ENCODE measurements around the gene NYNRIN.

The NYNRIN gene

GRCh38 chr14:24395609-24396582, 2.9 kb upstream of the NYNRIN start:
- DNase-seq = no peak

- DNase-seq = no peak
Measured at GRCh38 chr14:24397639-24398292, 1.0 kb upstream of the NYNRIN start.

- DNase-seq = no peak
Measured at GRCh38 chr14:24398293-24398652, 530 bp upstream of the NYNRIN start.

- no peak for DNase-seq
Measured at GRCh38 chr14:24399447-24399822, 632 bp downstream of the NYNRIN start.

DNA sequence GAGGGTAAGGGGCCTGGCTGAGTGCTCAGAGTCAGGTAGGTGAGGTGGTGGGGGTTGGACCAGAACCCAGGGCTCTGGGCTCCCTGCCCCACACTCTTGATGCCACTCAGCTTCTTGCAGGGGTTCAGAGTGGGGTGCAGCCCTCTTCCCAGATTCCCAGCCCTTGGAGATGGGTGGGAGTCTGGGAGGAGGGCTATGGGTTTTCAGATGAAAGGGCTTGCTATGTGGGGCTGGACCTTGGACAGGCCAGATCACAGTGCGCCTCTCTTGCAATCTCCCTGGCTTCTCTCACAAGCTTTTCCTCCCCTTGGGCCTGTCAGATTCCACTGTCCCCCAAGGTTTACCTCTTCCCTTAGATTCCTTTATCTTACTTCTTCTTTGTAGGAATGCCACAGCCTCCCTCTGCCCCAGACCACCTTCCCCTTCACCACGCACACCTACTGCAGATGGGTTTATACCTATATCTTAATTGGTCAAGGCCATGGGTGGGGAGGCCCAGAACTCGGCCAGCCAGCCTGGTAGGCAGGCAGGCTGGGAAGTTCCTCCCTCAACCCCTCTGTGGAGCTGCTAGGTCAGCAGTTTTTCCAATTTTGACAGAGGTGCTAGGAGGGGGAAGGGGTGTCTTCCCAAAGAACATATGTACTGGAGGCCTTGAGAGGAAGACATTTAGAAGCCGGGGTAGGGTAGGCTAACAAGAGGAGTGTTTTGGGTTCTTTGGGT, 1.4 kb downstream of the NYNRIN start:
- no peak for DNase-seq

DNA sequence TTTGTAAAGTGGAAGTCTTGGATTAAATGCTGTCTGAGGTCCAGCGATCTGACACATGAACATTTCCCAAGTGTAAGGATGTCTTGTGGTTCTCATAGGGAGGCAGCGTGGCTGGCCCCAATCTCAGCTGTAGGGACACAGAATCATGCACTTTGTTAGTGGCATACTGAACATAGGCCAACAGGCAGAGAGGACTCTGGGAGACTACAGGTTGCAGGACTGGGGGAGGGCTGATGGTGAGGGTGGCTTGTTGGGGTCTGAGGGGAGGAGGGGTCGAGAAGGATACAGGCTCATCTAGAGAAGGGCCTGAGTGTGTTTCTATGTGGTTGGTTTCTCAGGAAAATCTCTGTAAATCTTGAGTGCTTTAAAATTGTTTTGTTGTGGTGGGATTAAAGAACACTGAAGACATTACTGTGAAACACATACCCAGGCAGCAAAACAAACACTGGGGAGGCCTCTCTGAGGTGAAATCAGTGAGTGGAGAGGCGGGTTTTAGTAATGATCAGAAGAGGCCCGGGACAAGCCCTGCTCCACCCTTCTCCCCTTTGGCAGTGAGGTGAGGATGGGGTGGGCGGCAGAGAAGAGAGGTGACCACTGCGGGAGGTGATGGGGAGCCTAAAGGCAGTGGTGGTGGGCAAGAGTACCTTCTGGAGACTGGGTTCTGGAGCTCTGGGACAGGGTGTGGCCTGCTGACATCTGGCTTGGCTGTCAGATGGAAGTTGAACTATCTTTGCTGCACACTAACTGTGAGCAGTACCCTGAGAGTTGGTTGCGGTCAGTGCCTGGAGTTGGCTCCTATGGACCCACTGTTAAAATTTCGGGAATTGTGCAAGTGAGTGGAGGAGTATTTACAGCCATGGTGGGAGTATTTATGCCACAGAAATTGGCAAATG, 3.3 kb downstream of the NYNRIN start:
- no peak for DNase-seq

GRCh38 chr14:24403294-24403998, 4.6 kb downstream of the NYNRIN start:
- DNase-seq = no peak

DNA sequence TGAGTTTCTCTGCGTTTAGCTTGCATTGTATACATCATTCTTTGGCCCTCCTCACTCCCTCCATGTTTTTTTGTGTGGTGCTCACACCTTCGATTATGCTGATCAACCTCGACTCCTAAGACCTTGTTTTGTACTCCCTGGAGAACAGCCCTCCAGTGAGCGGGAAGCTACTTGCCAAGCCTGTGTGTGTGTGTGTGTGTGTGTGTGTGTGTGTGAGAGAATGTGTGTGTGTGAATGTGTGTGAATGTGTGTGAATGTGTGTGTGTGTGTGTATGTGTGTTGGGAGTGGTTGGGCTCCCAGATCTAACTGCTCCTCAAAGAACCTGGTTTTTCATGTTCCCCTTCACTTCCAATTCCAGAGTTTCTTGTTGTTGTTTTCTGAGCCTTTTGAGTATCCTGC, 6.0 kb downstream of the NYNRIN start:
- no peak for DNase-seq

- no peak for DNase-seq
Measured at GRCh38 chr14:24406416-24406815, 7.6 kb downstream of the NYNRIN start.

- DNase-seq = no peak
Measured at GRCh38 chr14:24407608-24408325, 9.0 kb downstream of the NYNRIN start.

DNA sequence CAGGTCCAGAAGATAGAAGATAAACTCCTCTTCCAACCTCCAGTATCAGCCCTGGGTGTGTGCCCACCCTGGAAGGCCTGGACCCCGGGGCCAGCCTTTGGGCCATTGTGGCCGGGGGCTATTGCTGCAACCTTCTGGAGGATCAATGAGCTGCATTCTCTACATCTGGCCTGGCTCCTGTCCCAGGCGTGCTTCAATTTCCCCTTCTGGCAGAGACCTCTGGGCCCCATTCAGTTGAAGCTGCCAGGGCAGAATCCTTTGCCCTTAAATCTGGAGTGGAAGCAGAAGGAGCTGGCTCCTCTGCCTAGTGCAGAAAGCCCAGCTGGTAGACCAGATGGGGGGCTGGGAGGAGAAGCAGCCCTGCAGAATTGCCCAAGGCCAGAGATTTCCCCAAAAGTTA, 10.0 kb downstream of the NYNRIN start:
- no peak for DNase-seq

DNA sequence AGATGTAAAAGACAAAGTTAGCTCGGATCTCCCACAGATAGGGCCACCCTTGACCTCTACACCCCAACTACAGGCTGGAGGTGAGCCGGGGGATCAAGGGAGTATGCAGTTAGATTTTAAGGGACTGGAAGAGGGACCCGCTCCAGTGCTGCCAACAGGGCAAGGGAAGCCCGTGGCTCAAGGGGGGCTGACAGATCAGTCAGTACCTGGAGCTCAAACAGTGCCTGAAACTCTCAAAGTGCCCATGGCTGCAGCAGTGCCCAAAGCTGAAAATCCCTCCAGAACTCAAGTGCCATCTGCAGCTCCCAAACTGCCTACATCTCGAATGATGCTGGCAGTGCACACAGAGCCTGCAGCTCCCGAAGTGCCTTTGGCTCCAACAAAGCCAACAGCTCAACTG, 10.4 kb downstream of the NYNRIN start:
- DNase-seq = no peak

DNA sequence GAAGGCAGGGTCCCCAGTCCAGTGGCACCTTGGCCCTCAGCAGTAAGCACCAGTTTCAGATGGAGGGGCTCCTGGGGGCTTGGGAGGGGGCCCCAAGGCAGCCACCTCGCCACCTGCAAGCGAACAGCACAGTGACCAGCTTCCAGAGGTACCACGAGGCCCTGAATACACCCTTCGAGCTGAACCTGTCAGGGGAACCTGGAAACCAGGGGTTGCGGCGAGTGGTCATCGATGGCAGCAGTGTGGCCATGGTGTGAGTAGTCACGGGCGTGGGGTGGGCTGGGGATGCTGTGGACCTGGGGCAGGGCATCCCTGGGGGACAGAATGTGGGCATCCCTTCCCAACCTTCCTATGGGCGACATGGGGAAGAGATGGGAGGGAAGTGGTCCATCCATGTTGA, 11.2 kb downstream of the NYNRIN start:
- DNase-seq = no peak

DNA sequence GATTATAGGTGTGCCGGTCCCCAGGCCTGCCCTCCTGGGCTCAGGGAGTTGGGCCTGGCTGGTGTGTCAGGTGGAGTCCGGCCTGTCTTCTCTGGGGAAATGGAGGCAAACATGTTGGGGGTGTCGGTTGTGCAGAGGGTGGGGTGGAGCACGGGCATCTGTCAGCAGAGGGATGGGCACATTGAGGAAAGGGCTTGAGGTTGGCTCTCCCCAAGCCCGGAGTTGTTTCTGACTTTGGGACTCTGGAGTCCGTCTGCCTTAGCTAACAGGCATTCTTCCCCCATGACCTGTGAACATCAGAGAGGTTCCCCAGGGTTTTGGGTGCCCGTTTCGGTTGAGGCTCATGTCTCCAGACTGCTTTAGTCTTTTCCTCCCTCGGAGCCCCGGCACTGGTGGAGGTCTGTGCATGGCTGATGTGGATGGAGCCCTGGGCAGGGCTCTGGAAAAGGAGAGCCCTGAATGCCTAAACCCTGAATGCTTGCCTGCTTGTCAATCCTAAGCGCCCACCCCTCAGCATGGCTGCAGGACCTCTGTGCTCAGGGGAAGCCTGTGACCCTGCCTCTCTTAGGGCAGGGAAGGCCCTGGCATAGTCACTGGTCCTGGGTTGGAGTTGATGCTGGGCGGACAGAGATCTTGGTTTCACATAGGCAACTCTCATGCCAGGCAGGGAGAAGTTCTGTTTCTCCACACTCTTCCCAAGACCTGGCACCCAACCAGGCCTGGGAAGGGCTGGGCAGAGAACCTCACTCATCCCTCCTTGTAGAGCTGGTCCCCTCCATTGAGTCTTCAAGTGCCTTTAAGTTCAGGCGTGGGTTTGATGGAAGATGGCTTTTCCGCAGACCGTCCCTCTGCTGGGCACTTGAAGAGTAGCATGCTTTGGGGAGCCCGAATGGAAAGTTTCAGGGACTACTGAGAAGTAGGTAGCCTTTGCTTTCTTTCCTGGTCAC, 12.9 kb downstream of the NYNRIN start:
- peak; percentile 23 for DNase-seq

GRCh38 chr14:24414077-24414476, 15.3 kb downstream of the NYNRIN start:
- DNase-seq = no peak

DNA sequence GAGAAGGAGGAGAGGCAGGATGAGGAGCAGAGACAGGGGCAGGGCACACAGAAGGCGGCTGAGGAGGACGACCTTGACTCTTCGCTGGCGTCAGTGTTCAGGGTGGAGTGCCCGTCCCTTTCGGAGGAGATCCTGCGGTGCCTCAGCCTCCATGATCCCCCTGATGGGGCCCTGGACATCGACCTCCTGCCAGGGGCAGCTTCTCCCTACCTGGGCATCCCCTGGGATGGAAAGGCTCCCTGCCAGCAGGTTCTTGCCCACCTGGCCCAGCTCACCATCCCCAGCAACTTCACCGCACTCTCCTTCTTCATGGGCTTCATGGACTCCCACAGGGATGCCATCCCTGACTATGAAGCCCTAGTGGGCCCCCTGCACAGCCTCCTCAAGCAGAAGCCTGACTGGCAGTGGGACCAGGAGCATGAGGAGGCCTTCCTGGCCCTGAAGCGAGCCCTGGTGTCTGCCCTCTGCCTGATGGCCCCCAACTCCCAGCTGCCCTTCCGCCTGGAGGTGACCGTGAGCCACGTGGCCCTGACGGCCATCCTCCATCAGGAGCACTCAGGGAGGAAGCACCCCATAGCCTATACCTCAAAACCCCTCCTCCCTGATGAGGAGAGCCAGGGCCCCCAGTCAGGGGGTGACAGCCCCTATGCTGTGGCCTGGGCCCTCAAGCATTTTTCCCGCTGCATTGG, 16.1 kb downstream of the NYNRIN start:
- no peak for DNase-seq

DNA sequence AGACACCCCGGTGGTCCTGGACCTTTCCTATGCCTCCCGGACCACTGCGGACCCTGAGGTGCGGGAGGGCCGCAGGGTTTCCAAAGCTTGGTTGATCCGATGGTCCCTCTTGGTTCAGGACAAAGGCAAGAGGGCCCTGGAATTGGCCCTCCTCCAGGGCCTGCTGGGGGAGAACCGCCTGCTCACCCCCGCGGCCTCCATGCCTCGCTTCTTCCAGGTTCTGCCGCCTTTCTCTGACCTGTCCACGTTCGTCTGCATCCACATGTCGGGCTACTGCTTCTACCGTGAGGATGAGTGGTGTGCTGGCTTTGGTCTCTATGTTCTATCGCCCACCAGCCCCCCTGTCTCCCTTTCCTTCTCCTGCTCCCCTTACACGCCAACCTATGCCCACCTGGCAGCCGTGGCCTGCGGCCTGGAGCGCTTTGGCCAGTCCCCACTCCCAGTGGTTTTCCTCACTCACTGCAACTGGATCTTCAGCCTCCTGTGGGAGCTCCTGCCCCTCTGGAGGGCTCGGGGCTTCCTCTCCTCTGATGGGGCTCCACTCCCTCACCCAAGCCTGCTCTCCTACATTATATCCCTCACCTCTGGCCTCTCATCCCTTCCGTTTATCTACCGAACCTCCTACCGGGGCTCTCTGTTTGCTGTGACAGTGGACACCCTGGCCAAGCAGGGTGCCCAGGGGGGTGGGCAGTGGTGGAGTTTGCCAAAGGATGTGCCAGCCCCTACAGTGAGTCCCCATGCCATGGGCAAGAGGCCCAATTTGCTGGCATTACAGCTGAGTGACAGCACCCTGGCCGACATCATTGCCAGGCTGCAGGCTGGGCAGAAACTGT, 16.8 kb downstream of the NYNRIN start:
- DNase-seq = no peak

- no peak for DNase-seq
Measured at GRCh38 chr14:24416254-24416931, 17.6 kb downstream of the NYNRIN start.
